H1 (cell line): ENCODE results near the gene DEFB112. TPM values are rescaled to one million over a fixed set of nuclear protein-coding genes. Genes with fewer than 3 reads are reported as not detected.

Experiments
- CTCF ChIA-PET: fragments of 300-600 bp; sonication (Branson Sonifier 250); formaldehyde crosslinking; loops from one replicate; lab custom pipeline; 2021; ENCODE audit not compliant: partially characterized antibody; lab: Charles Lee
- POLR2A ChIA-PET: fragments of 300-600 bp; sonication (Branson Sonifier 250); formaldehyde crosslinking; loops from one replicate; lab custom pipeline; 2021; ENCODE audit warnings: inconsistent platforms; ENCODE audit not compliant: partially characterized antibody; lab: Charles Lee
- DNase-seq, 2 experiments: peaks; one replicate each; pipeline versions ENCODE4 v3.0.0 to v3.0.0-alpha.2; 2010 to 2022; ENCODE audit warnings: low spot score in 2 of 2, low read depth in 1 of 2, mixed read lengths in 1 of 2
- FAIRE-seq: peaks from 2 replicates; lab custom pipeline; 2011; peaks lifted over from hg19 to GRCh38; lab: Jason Lieb, UNC
- H2AFZ ChIP-seq: 2 replicates; pipeline ENCODE4 v1.8.1; 2012; ENCODE audit warnings: low read length, inconsistent platforms
- H2AK5ac ChIP-seq: 2 replicates; pipeline ENCODE4 v1.6.1; 2013; ENCODE audit warnings: low read depth, low read length
- H2BK120ac ChIP-seq: replicated peaks from 2 replicates; pipeline ENCODE3; 2013; ENCODE audit warnings: low read depth, low read length, inconsistent platforms
- H2BK12ac ChIP-seq: 2 replicates; pipeline ENCODE4 v1.6.1; 2013; ENCODE audit warnings: low read depth, low read length
- H2BK15ac ChIP-seq: 2 replicates; pipeline ENCODE4 v1.6.1; 2013; ENCODE audit warnings: low read length
- H2BK20ac ChIP-seq: 2 replicates; pipeline ENCODE4 v1.6.1; 2013; ENCODE audit warnings: low read length
- H2BK5ac ChIP-seq: 2 replicates; pipeline ENCODE4 v1.6.1; 2013; ENCODE audit warnings: low read depth, low read length
- H3K14ac ChIP-seq: 2 replicates; pipeline ENCODE4 v1.6.1; 2013; ENCODE audit warnings: inconsistent platforms; ENCODE audit not compliant: insufficient read length
- H3K18ac ChIP-seq: 2 replicates; pipeline ENCODE4 v1.6.1; 2013; ENCODE audit warnings: low read length; ENCODE audit errors: extremely low read depth
- H3K23ac ChIP-seq: 2 replicates; pipeline ENCODE4 v1.6.1; 2013; ENCODE audit warnings: inconsistent platforms; ENCODE audit not compliant: insufficient read length
- H3K23me2 ChIP-seq: 2 replicates; pipeline ENCODE4 v1.6.1; 2013; ENCODE audit warnings: low read depth, low read length
- H3K27ac ChIP-seq: 2 replicates; pipeline ENCODE4 v1.6.1; 2011; ENCODE audit warnings: low read depth, low read length, inconsistent platforms
- H3K27me3 ChIP-seq, 4 experiments: replicated peaks in 1 of 4; 1 replicate in 1 of 4; 2 replicates in 3 of 4; pipeline versions ENCODE4 v1.6.1 to v1.8.1; 2011 to 2013; ENCODE audit warnings: low read length in 3 of 4, mild to moderate bottlenecking in 3 of 4, inconsistent platforms in 2 of 4, mixed read lengths in 2 of 4, moderate library complexity in 1 of 4; ENCODE audit not compliant: control insufficient read depth in 3 of 4, insufficient read depth in 3 of 4; ENCODE audit errors: extremely low read depth in 1 of 4
- H3K36me3 ChIP-seq, 4 experiments: 2 replicates each; pipeline versions ENCODE4 v1.6.1 to v1.8.1; 2011 to 2013; ENCODE audit warnings: mild to moderate bottlenecking in 4 of 4, low read length in 3 of 4, moderate library complexity in 2 of 4, control low read depth in 1 of 4, inconsistent platforms in 1 of 4; ENCODE audit not compliant: insufficient read depth in 4 of 4, control insufficient read depth in 2 of 4
- H3K4ac ChIP-seq: replicated peaks from 2 replicates; pipeline ENCODE3; 2013; ENCODE audit warnings: low read length, low read depth, mixed read lengths, inconsistent platforms; ENCODE audit not compliant: insufficient read length
- H3K4me1 ChIP-seq, 4 experiments: replicated peaks in 1 of 4; 1 replicate in 1 of 4; 2 replicates in 3 of 4; pipeline versions ENCODE4 v1.6.1 to v1.8.1; 2011 to 2013; ENCODE audit warnings: low read length in 3 of 4, inconsistent platforms in 2 of 4, mixed read lengths in 1 of 4; ENCODE audit not compliant: insufficient read depth in 4 of 4, control insufficient read depth in 3 of 4
- H3K4me2 ChIP-seq, 2 experiments: 2 replicates each; pipeline versions ENCODE4 v1.6.1 to v1.8.1; 2011 to 2013; ENCODE audit warnings: low read depth in 2 of 2, low read length in 2 of 2, control low read depth in 1 of 2, inconsistent platforms in 1 of 2, mild to moderate bottlenecking in 1 of 2; ENCODE audit not compliant: insufficient read depth in 1 of 2
- H3K4me3 ChIP-seq, 4 experiments: fragments of 200-600, 300-600 bp in 1 of 4; sonication (generic), shearing (Covaris generic), sonication (Bioruptor Twin) in 1 of 4; 2 replicates each; pipeline versions ENCODE4 v1.5.1 to v1.8.1; 2011 to 2016; ENCODE audit warnings: low read length in 4 of 4, low read depth in 3 of 4, control low read depth in 2 of 4, inconsistent platforms in 2 of 4, mild to moderate bottlenecking in 2 of 4, mixed read lengths in 1 of 4, moderate library complexity in 1 of 4; ENCODE audit not compliant: insufficient read depth in 2 of 4; ENCODE audit errors: extremely low read depth in 1 of 4
- H3K56ac ChIP-seq: replicated peaks from 2 replicates; pipeline ENCODE3; 2013; ENCODE audit warnings: low read depth, mild to moderate bottlenecking, mixed read lengths, low read length, inconsistent platforms; ENCODE audit not compliant: insufficient read length
- H3K79me1 ChIP-seq: 2 replicates; pipeline ENCODE4 v1.6.1; 2013; ENCODE audit warnings: low read depth, low read length, control low read depth
- H3K79me2 ChIP-seq, 2 experiments: 2 replicates each; pipeline versions ENCODE4 v1.6.1 to v1.8.1; 2012 to 2013; ENCODE audit warnings: low read length in 2 of 2, mild to moderate bottlenecking in 2 of 2, inconsistent platforms in 1 of 2; ENCODE audit not compliant: insufficient read depth in 2 of 2, control insufficient read depth in 1 of 2
- H3K9ac ChIP-seq, 4 experiments: replicated peaks in 1 of 4; 1 replicate in 1 of 4; 2 replicates in 3 of 4; pipeline versions ENCODE4 v1.6.1 to v1.8.1; 2011 to 2013; ENCODE audit warnings: low read depth in 3 of 4, low read length in 3 of 4, control low read depth in 2 of 4, mild to moderate bottlenecking in 2 of 4, moderate library complexity in 2 of 4, inconsistent platforms in 1 of 4; ENCODE audit errors: extremely low read depth in 1 of 4
- H3K9me3 ChIP-seq, 2 experiments: 2 replicates each; pipeline versions ENCODE4 v1.6.1 to v1.8.1; 2012 to 2013; ENCODE audit warnings: mild to moderate bottlenecking in 2 of 2, moderate library complexity in 2 of 2, control low read depth in 1 of 2, inconsistent platforms in 1 of 2, low read depth in 1 of 2, low read length in 1 of 2, mixed read lengths in 1 of 2; ENCODE audit not compliant: insufficient read depth in 2 of 2
- H4K20me1 ChIP-seq, 2 experiments: replicated peaks in 1 of 2; 2 replicates each; pipeline versions ENCODE3 to v1.8.1; 2011 to 2013; ENCODE audit warnings: inconsistent platforms in 2 of 2, low read length in 2 of 2, mild to moderate bottlenecking in 1 of 2; ENCODE audit not compliant: insufficient read depth in 2 of 2, control insufficient read depth in 1 of 2
- H4K5ac ChIP-seq: 2 replicates; pipeline ENCODE4 v1.6.1; 2013; ENCODE audit warnings: low read length, low read depth, mixed read lengths, inconsistent platforms; ENCODE audit not compliant: insufficient read length
- H4K8ac ChIP-seq: 2 replicates; pipeline ENCODE4 v1.8.0; 2013; ENCODE audit warnings: mild to moderate bottlenecking, moderate library complexity, low read length, inconsistent platforms; ENCODE audit not compliant: insufficient read depth; ENCODE audit errors: extremely low read depth
- H4K91ac ChIP-seq: replicated peaks from 2 replicates; pipeline ENCODE3; 2013; ENCODE audit warnings: low read length, mixed read lengths, inconsistent platforms; ENCODE audit not compliant: insufficient read length
- CBX8 ChIP-seq: fragments of 300-800, 300-1000 bp; sonication (generic); IDR thresholded peaks from 2 replicates; pipeline ENCODE4 v1.7.1; 2016; ENCODE audit warnings: low read depth, low read length, borderline replicate concordance
- CEBPB ChIP-seq: IDR thresholded peaks from 2 replicates; pipeline ENCODE4 v1.6.1; 2012; ENCODE audit warnings: low read depth, low read length
- CHD1 ChIP-seq: IDR thresholded peaks from 2 replicates; pipeline ENCODE4 v1.6.1; 2012; ENCODE audit warnings: low read depth, low read length, improper control_type of control experiment
- CTCF ChIP-seq, 3 experiments: IDR thresholded peaks; 1 replicate in 2 of 3; 2 replicates in 1 of 3; pipeline versions ENCODE4 v1.5.1 to v1.6.1; 2011; ENCODE audit warnings: low read length in 3 of 3, mild to moderate bottlenecking in 3 of 3, inconsistent platforms in 2 of 3, low read depth in 1 of 3, moderate library complexity in 1 of 3; ENCODE audit not compliant: insufficient read depth in 1 of 3; ENCODE audit errors: control extremely low read depth in 1 of 3
- EZH2 ChIP-seq: fragments of 200-600 bp; sonication (generic); IDR thresholded peaks from 2 replicates; pipeline ENCODE4 v1.7.1; 2012; ENCODE audit warnings: low read depth, mild to moderate bottlenecking, moderate library complexity, low read length, inconsistent platforms; ENCODE audit not compliant: severe bottlenecking
- FOSL1 ChIP-seq: IDR thresholded peaks from 2 replicates; pipeline ENCODE4 v1.6.1; 2011; ENCODE audit warnings: mild to moderate bottlenecking, low read depth, low read length, moderate library complexity; ENCODE audit not compliant: insufficient read depth
- KDM1A ChIP-seq: fragments of 200-600, 300-600 bp; sonication (generic); IDR thresholded peaks from 2 replicates; pipeline ENCODE4 v1.7.1; 2016; ENCODE audit warnings: mild to moderate bottlenecking, low read length, borderline replicate concordance
- NANOG ChIP-seq: IDR thresholded peaks from 2 replicates; pipeline ENCODE4 v1.6.1; 2011; ENCODE audit warnings: low read length, low read depth, mild to moderate bottlenecking, inconsistent platforms; ENCODE audit not compliant: insufficient read depth, poor library complexity, severe bottlenecking
- NRF1 ChIP-seq: IDR thresholded peaks from 2 replicates; pipeline ENCODE4 v1.6.1; 2011; ENCODE audit warnings: mild to moderate bottlenecking, low read depth, low read length, improper control_type of control experiment
- RBBP5 ChIP-seq: IDR thresholded peaks from 2 replicates; pipeline ENCODE4 v1.7.1; 2012; ENCODE audit warnings: low read depth, mild to moderate bottlenecking, inconsistent platforms, low read length, moderate library complexity, borderline replicate concordance
- RFX5 ChIP-seq: IDR thresholded peaks from 2 replicates; pipeline ENCODE4 v1.6.1; 2011; ENCODE audit warnings: low read depth, low read length, improper control_type of control experiment, borderline replicate concordance
- SIRT6 ChIP-seq: IDR thresholded peaks from one replicate; pipeline ENCODE4 v1.7.1; 2012; ENCODE audit warnings: low read length, inconsistent platforms
- TCF12 ChIP-seq: IDR thresholded peaks from 2 replicates; pipeline ENCODE4 v1.6.1; 2011; ENCODE audit warnings: low read depth, mild to moderate bottlenecking, low read length
- WGBS, 2 experiments: shearing (Covaris generic) in 1 of 2; methylation state at CpG; one replicate each; pipeline versions ENCODE4 v1.1.6 to v1.1.7; 2013 to 2015; ENCODE audit warnings: low lambda C conversion rate in 2 of 2, mixed read lengths in 2 of 2, inconsistent platforms in 1 of 2, low coverage in 1 of 2, missing lambda C conversion rate in 1 of 2; ENCODE audit not compliant: insufficient replicate concordance in 2 of 2, insufficient coverage in 1 of 2, insufficient read length in 1 of 2; ENCODE audit errors: extremely low coverage in 1 of 2, missing lambda C conversion rate in 1 of 2; 5-methylcytosine and 5-hydroxymethylcytosine counted together
- polyA plus RNA-seq, 7 experiments: library from polyadenylated mRNA; depleted of rRNA in 3 of 7; stranded (reverse) in 5 of 7; unstranded in 2 of 7; fragments of >200 nt in 5 of 7; fragments of 200-250 nt in 2 of 7; gene quantifications; 1 replicate in 5 of 7; 2 replicates in 1 of 7; 4 replicates in 1 of 7; pipeline versions ENCODE4 v1.2.1 to v1.2.3, GENCODE V29; 2011 to 2013; ENCODE audit warnings: missing spikeins in 2 of 7, mixed read lengths in 2 of 7
- total RNA-seq: library from RNA; stranded (reverse); fragmentation: NEBNext Ultra II Directional; extraction: Animal tissue kit (Norgen Biotek cat#: 25700); gene quantifications from 2 replicates; pipeline ENCODE4 v1.2.1, GENCODE V29; 2021

The DEFB112 gene
- total and polyA plus RNA-seq, 2 of the 8 experiments (the other 6 are each of a cell fraction or from before 2014, with no cell fraction given), result not detected

- H3K27me3 ChIP-seq, result no peaks in the 10 kb centered on the region
- H2AFZ ChIP-seq, result no peak overlapping the region
- no peak overlapping the region for H2BK5ac ChIP-seq
- no peaks in the 10 kb centered on the region for H3K9me3 ChIP-seq
- no peak overlapping the region for H2BK20ac ChIP-seq
- H3K4me1 ChIP-seq, result no peaks in the 10 kb centered on the region
- H4K20me1 ChIP-seq, result no peaks in the 10 kb centered on the region
- H3K4ac ChIP-seq, result no peak overlapping the region
- H2BK120ac ChIP-seq, result no peak overlapping the region
- H3K79me2 ChIP-seq, result no peaks in the 10 kb centered on the region
- no peaks in the 10 kb centered on the region for H3K79me1 ChIP-seq
- H4K8ac ChIP-seq, result no peak overlapping the region
- no peak overlapping the region for H3K18ac ChIP-seq
- no peaks in the 10 kb centered on the region; the same call in 1 of the 2 replicates for H3K23me2 ChIP-seq
- DNase-seq (no peak), FAIRE-seq (no peak)
- H4K91ac ChIP-seq, result no peak overlapping the region
- H2AK5ac ChIP-seq, result no peak overlapping the region
- H3K56ac ChIP-seq, result no peak overlapping the region
- CTCF ChIA-PET, result no interaction called here
- no peak overlapping the region for H4K5ac ChIP-seq
- H2BK12ac ChIP-seq, result no peak overlapping the region
- no peak overlapping the region for H3K4me2 ChIP-seq
- POLR2A ChIA-PET, result no interaction called here
- no peak overlapping the region for H2BK15ac ChIP-seq
- H3K23ac ChIP-seq, result no peak overlapping the region
- no peak overlapping the region for H3K27ac ChIP-seq
- no peak overlapping the region for H3K4me3 ChIP-seq
- no peak overlapping the region for H3K9ac ChIP-seq
- H3K36me3 ChIP-seq, result no peaks in the 10 kb centered on the region
- no peak overlapping the region for H3K14ac ChIP-seq
- WGBS, 2 experiments, result 80% methylated on average over 2 of the region's 2 CpGs; no CpG with 5 or more reads in 1 of the 2 experiments
- TF ChIP-seq CEBPB, result no peak
- no peak for TF ChIP-seq CHD1
- TF ChIP-seq TCF12, result no peak
- no peak for TF ChIP-seq CTCF (IDR thresholded peaks at IDR 0.05; ENCODE audit: control extremely low read depth in 1 of 3, insufficient read depth in 1 of 3, low read depth in 1 of 3, low read length in 3 of 3)
- no peak for TF ChIP-seq RFX5
- TF ChIP-seq NRF1, result no peak
- TF ChIP-seq NANOG, result no peak
- no peak for TF ChIP-seq KDM1A
- no peak for TF ChIP-seq CBX8
- TF ChIP-seq RBBP5, result no peak
- TF ChIP-seq EZH2, result no peak
- no peak for TF ChIP-seq SIRT6
- no peak for TF ChIP-seq FOSL1
Measured at GRCh38 chr6:50070101-50070500, 20.4 kb upstream of the DEFB112 start.
